PFSK-1 (cell line): ENCODE results near the gene SULT2B1.

ENCODE experiments used
- POLR2AphosphoS5 ChIP-seq: IDR thresholded peaks from 2 replicates; pipeline ENCODE4 v1.6.1; 2012; ENCODE audit warnings: low read depth, mild to moderate bottlenecking, control low read depth, low read length, moderate library complexity
- SIN3A ChIP-seq: IDR thresholded peaks from 2 replicates; pipeline ENCODE4 v1.6.1; 2012; ENCODE audit warnings: mild to moderate bottlenecking, low read length, moderate library complexity, borderline replicate concordance; ENCODE audit not compliant: insufficient read depth
- TAF1 ChIP-seq: IDR thresholded peaks from 2 replicates; pipeline ENCODE4 v1.6.1; 2012; ENCODE audit warnings: low read length, control low read depth, borderline replicate concordance; ENCODE audit not compliant: insufficient read depth
- TF ChIP-seq, protein P1 (sequence below), 2 experiments: IDR thresholded peaks; 2 replicates each; pipeline versions ENCODE4 v1.6.1 to v1.8.0; 2011 to 2012; ENCODE audit warnings: low read depth in 2 of 2, low read length in 2 of 2, control low read depth in 1 of 2, inconsistent platforms in 1 of 2, mild to moderate bottlenecking in 1 of 2, moderate library complexity in 1 of 2; ENCODE audit not compliant: insufficient read depth in 1 of 2

DNA sequence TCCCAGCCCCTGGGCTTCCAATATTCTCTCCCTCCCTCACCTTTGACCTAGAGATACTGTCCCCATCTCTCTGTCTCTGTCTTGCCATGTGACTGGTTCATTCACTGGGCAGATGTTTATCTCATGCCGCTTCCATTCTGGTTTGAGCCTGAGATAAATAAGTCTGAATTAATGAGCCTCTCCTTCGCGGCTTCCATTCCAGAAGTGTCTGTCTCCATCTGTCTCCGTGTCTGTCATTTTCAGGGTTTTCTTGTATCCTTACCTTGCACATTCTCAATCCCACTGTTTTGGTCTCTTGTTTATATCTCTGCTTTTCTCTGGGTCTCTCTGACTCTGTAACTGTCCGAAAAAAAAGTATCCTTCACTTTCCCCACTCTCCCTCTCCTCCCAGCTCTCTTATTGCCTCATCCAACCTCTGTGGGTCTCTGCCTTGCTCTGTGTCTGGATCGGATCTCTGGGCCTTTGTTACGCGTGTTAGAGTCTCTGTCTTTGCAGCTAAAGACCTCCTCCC, 71.6 kb downstream of the SULT2B1 start:
- TF ChIP-seq, protein P1, sequence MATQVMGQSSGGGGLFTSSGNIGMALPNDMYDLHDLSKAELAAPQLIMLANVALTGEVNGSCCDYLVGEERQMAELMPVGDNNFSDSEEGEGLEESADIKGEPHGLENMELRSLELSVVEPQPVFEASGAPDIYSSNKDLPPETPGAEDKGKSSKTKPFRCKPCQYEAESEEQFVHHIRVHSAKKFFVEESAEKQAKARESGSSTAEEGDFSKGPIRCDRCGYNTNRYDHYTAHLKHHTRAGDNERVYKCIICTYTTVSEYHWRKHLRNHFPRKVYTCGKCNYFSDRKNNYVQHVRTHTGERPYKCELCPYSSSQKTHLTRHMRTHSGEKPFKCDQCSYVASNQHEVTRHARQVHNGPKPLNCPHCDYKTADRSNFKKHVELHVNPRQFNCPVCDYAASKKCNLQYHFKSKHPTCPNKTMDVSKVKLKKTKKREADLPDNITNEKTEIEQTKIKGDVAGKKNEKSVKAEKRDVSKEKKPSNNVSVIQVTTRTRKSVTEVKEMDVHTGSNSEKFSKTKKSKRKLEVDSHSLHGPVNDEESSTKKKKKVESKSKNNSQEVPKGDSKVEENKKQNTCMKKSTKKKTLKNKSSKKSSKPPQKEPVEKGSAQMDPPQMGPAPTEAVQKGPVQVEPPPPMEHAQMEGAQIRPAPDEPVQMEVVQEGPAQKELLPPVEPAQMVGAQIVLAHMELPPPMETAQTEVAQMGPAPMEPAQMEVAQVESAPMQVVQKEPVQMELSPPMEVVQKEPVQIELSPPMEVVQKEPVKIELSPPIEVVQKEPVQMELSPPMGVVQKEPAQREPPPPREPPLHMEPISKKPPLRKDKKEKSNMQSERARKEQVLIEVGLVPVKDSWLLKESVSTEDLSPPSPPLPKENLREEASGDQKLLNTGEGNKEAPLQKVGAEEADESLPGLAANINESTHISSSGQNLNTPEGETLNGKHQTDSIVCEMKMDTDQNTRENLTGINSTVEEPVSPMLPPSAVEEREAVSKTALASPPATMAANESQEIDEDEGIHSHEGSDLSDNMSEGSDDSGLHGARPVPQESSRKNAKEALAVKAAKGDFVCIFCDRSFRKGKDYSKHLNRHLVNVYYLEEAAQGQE (IDR thresholded peaks at IDR 0.05; ENCODE audit: insufficient read depth in 1 of 2, low read depth in 2 of 2, low read length in 2 of 2): no peak
- TF ChIP-seq POLR2AphosphoS5 (peak; percentile 48; the same call in 1 of the 2 replicates), TAF1 (no peak), SIN3A (no peak)
